Lower leg skin (tissue), 4 donors: ENCODE measurements around the gene AOPEP. TPM values are rescaled to one million over a fixed set of nuclear protein-coding genes. Genes with fewer than 3 reads are reported as not detected.

ENCODE experiments used
- DNase-seq, 2 donors: peaks; one replicate each; pipeline ENCODE4 v3.0.0-alpha.2; 2019; ENCODE audit warnings: low spot score in 2 of 2
- H3K4me3 ChIP-seq: fragments of 200-600 bp; sonication (generic); 2 replicates; pipeline ENCODE4 v1.5.1; 2017; ENCODE audit warnings: mild to moderate bottlenecking, low read depth; ENCODE audit not compliant: poor library complexity, severe bottlenecking
- CTCF ChIP-seq, 3 donors: fragments of 450-650 bp; IDR thresholded peaks; one replicate each; pipeline ENCODE4 v1.5.1; 2016; ENCODE audit warnings: antibody characterized with exemption in 3 of 3, mild to moderate bottlenecking in 3 of 3, moderate library complexity in 2 of 3
- POLR2A ChIP-seq, 2 donors: fragments of 450-650 bp; IDR thresholded peaks; one replicate each; pipeline ENCODE4 v1.6.1; 2016 to 2017; ENCODE audit warnings: antibody characterized with exemption in 2 of 2, mild to moderate bottlenecking in 1 of 2, moderate library complexity in 1 of 2
- WGBS, 2 donors: methylation state at CpG; one replicate each; pipeline ENCODE4 v1.1.5; 2018; 5-methylcytosine and 5-hydroxymethylcytosine counted together
- intact Hi-C: fragments of 100-400 bp; cut with DNase I; formaldehyde crosslinking; loops from one replicate; pipeline ENCODE4 v1.15.0; 2023; ENCODE audit warnings: low total_unique reads
- total RNA-seq, 4 donors: library from RNA; depleted of rRNA; stranded (reverse); fragments of >200 nt; gene quantifications; one replicate each; pipeline ENCODE4 v1.1.0, GENCODE V29; 2016

The AOPEP gene
- total RNA-seq, 4 donors from 2014 or later = 66.3 to 136 (median 118) TPM

GRCh38 chr9:94922098-94922607 is 195.7 kb downstream of the AOPEP start:
- peak; percentile 67 to 87 for DNase-seq
- intact Hi-C loops = no loop called here
- TF ChIP-seq CTCF (IDR thresholded peaks at IDR 0.05) = no peak
- no peak for TF ChIP-seq POLR2A (IDR thresholded peaks at IDR 0.05)
- no peak overlapping the region for H3K4me3 ChIP-seq
- 32 to 34% methylated on average over 10 of the region's 10 CpGs for WGBS, 2 donors

- intact Hi-C loops = no loop called here
- 24 to 32% methylated on average over 5 of the region's 5 CpGs for WGBS, 2 donors
- TF ChIP-seq POLR2A (IDR thresholded peaks at IDR 0.05) (no peak), CTCF (IDR thresholded peaks at IDR 0.05) (no peak)
- no peak overlapping the region for H3K4me3 ChIP-seq
- DNase-seq = peak in 1 of 2 donors; percentile 78
These were observed 196.2 kb downstream of the AOPEP start for GRCh38 chr9:94922691-94923107.

- WGBS, 2 donors = 63 to 70% methylated on average over 11 of the region's 11 CpGs
- TF ChIP-seq POLR2A (IDR thresholded peaks at IDR 0.05) = no peak
- TF ChIP-seq CTCF (IDR thresholded peaks at IDR 0.05) = no peak
- no peak overlapping the region for H3K4me3 ChIP-seq
- intact Hi-C loops = no loop called here
- DNase-seq = no peak
These were observed 197.0 kb downstream of the AOPEP start for GRCh38 chr9:94923326-94924089.

- peak in 1 of 2 donors; percentile 60 for DNase-seq
- intact Hi-C loops = loop anchor here (5.0 kb wide), 1 partner anchor 861 kb away; no protein-coding TSS in a partner anchor
- 56% methylated on average over 10 of the region's 10 CpGs for WGBS, 2 donors
These were observed 199.4 kb downstream of the AOPEP start for GRCh38 chr9:94925751-94926430.

GRCh38 chr9:94926431-94926800 is 199.9 kb downstream of the AOPEP start:
- 49 to 53% methylated on average over 5 to 6 of the region's 7 CpGs for WGBS, 2 donors
- TF ChIP-seq POLR2A (IDR thresholded peaks at IDR 0.05) (no peak), CTCF (IDR thresholded peaks at IDR 0.05) (no peak)
- DNase-seq = no peak
- H3K4me3 ChIP-seq = no peak overlapping the region
- intact Hi-C loops = loop anchor here (5.0 kb wide), 1 partner anchor 861 kb away; no protein-coding TSS in a partner anchor

More at GRCh38 chr9:94925751-94926430, 199.4 kb downstream of the AOPEP start:
- no peak overlapping the region for H3K4me3 ChIP-seq
- TF ChIP-seq POLR2A (IDR thresholded peaks at IDR 0.05) (no peak), CTCF (IDR thresholded peaks at IDR 0.05) (no peak)
